Common myeloid progenitor, CD34-positive (primary cell): Measurements from ENCODE around the gene TSKU.
"Not testable (repeated sequence)": the region's sequence is repeated elsewhere in the genome, so short reads cannot be mapped to it uniquely, and the experiment has no call there.

Experiments
- CTCF ChIA-PET: fragments of 350-600 bp; sonication (Branson Sonifier 250); formaldehyde crosslinking; loops from one replicate; lab custom pipeline; 2021; ENCODE audit warnings: antibody characterized with exemption; lab: Charles Lee
- POLR2A ChIA-PET: fragments of 350-600 bp; sonication (Branson Sonifier 250); formaldehyde crosslinking; loops from one replicate; lab custom pipeline; 2021; ENCODE audit warnings: antibody characterized with exemption; lab: Charles Lee
- DNase-seq, 3 donors: peaks; one replicate each; pipeline versions ENCODE4 v3.0.0 to v3.0.0-alpha.2; 2013
- H3K27ac ChIP-seq, 2 experiments: 1 replicate in 1 of 2; 2 replicates in 1 of 2; pipeline ENCODE4 v1.7.0; 2013; ENCODE audit warnings: inconsistent platforms in 2 of 2, low read length in 2 of 2, mild to moderate bottlenecking in 2 of 2, low read depth in 1 of 2, moderate library complexity in 1 of 2; ENCODE audit not compliant: severe bottlenecking in 2 of 2, insufficient read depth in 1 of 2, poor library complexity in 1 of 2
- H3K27me3 ChIP-seq, 5 experiments: replicated peaks in 2 of 5; 1 replicate in 3 of 5; 2 replicates in 2 of 5; pipeline versions ENCODE4 v1.6.1 to v1.7.0; 2013; ENCODE audit warnings: low read length in 4 of 5, mild to moderate bottlenecking in 2 of 5, moderate library complexity in 2 of 5, inconsistent platforms in 1 of 5; ENCODE audit not compliant: insufficient read depth in 5 of 5, control insufficient read depth in 4 of 5
- H3K36me3 ChIP-seq, 4 experiments: 1 replicate in 2 of 4; 2 replicates in 2 of 4; pipeline versions ENCODE4 v1.6.1 to v1.7.0; 2013; ENCODE audit warnings: low read length in 3 of 4, control low read depth in 1 of 4, mild to moderate bottlenecking in 1 of 4; ENCODE audit not compliant: control insufficient read depth in 4 of 4, insufficient read depth in 4 of 4
- H3K4me1 ChIP-seq, 4 experiments: 1 replicate in 3 of 4; 2 replicates in 1 of 4; pipeline versions ENCODE4 v1.6.1 to v1.7.1; 2013; ENCODE audit warnings: low read length in 3 of 4, mild to moderate bottlenecking in 3 of 4, control low read depth in 1 of 4, inconsistent platforms in 1 of 4, moderate library complexity in 1 of 4; ENCODE audit not compliant: control insufficient read depth in 4 of 4, insufficient read depth in 4 of 4; ENCODE audit errors: control extremely low read depth in 1 of 4
- H3K4me3 ChIP-seq, 7 experiments: 1 replicate in 4 of 7; 2 replicates in 3 of 7; pipeline versions ENCODE4 v1.5.1 to v1.7.0; 2013; ENCODE audit warnings: mild to moderate bottlenecking in 7 of 7, low read length in 6 of 7, moderate library complexity in 6 of 7, inconsistent platforms in 2 of 7, low read depth in 2 of 7, control low read depth in 1 of 7; ENCODE audit not compliant: insufficient read depth in 4 of 7, control insufficient read depth in 1 of 7; ENCODE audit errors: extremely low read depth in 1 of 7
- H3K9me3 ChIP-seq, 5 experiments: 1 replicate in 4 of 5; 2 replicates in 1 of 5; pipeline versions ENCODE4 v1.6.1 to v1.7.1; 2013; ENCODE audit warnings: low read length in 4 of 5, mild to moderate bottlenecking in 2 of 5, inconsistent platforms in 1 of 5, low read depth in 1 of 5, moderate library complexity in 1 of 5; ENCODE audit not compliant: control insufficient read depth in 4 of 5, insufficient read depth in 2 of 5; ENCODE audit errors: control extremely low read depth in 1 of 5
- WGBS: methylation state at CpG from one replicate; pipeline ENCODE4 v1.1.5; 2013; ENCODE audit not compliant: insufficient coverage; 5-methylcytosine and 5-hydroxymethylcytosine counted together

The TSKU gene

DNA sequence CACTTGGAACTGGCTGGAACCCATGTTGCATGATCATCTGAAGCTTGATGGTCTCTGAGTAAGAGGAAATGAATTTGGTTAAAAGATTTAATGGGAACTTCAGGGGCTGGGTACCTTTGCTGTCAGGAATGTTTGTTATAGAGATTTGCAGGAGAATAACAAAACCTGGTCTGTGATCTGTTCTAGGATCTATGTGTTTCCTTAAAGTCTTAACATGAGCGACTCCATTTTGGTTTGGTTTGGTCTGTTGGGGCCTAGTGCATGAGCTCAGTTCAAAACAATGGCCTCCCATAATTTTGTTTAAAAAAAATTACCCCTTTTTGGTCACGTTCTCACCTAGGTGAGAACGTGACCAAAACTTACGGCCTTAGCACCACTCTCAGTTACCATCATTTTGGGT is 28.1 kb downstream of the TSKU start:
- ChIA-PET CTCF (interaction anchor here (1.1 to 8.9 kb wide), 5 partner anchors 9 to 108 kb away, joined by 3 to 135 read pairs (median 10); no protein-coding TSS in a partner anchor), POLR2A (no interaction called here)
- Histone ChIP-seq H3K27ac (no peak overlapping the region), H3K9me3 (peaks cover 1 to 13% (median 3%) of the 10 kb centered on the region in 5 experiments), H3K4me3 (no peak overlapping the region), H3K4me1 (peaks cover 0 to 5% (median 1%) of the 10 kb centered on the region in 4 experiments), H3K27me3 (no peaks in the 10 kb centered on the region), H3K36me3 (no peaks in the 10 kb centered on the region)
- DNase-seq: no peak
- 100% methylated on average over 4 of the region's 4 CpGs for WGBS

DNA sequence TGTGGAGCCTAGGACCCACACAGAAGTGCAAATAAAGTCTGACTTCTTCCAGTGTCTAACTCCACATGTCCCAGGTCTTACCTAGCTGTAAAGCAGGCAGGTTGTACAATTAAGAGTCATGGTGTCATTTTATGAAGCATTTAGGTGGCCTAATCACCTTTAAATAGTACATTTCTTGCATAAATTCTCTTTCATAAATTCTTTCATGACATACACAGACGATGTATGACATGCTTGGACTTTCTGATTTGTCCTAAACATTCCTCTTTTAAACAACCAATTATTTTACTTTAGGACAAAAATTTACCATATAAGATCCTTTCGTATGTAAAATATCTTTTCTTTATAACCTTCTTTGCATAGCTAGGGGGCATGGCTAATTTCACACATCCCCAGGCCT is 31.3 kb downstream of the TSKU start:
- H3K9me3 ChIP-seq: peaks cover 1 to 22% (median 6%) of the 10 kb centered on the region in 5 experiments
- no peak for DNase-seq
- H3K36me3 ChIP-seq: no peaks in the 10 kb centered on the region
- no peak overlapping the region for H3K4me3 ChIP-seq
- ChIA-PET CTCF (interaction anchor here (1.2 to 8.9 kb wide), 3 partner anchors 9 to 104 kb away, joined by 3 to 135 read pairs (median 4); no protein-coding TSS in a partner anchor), POLR2A (no interaction called here)
- H3K27ac ChIP-seq: no peak overlapping the region
- H3K27me3 ChIP-seq: no peaks in the 10 kb centered on the region
- peaks cover 0 to 3% (median 0%) of the 10 kb centered on the region in 4 experiments for H3K4me1 ChIP-seq
- WGBS: 100% methylated on average over 2 of the region's 2 CpGs

DNA sequence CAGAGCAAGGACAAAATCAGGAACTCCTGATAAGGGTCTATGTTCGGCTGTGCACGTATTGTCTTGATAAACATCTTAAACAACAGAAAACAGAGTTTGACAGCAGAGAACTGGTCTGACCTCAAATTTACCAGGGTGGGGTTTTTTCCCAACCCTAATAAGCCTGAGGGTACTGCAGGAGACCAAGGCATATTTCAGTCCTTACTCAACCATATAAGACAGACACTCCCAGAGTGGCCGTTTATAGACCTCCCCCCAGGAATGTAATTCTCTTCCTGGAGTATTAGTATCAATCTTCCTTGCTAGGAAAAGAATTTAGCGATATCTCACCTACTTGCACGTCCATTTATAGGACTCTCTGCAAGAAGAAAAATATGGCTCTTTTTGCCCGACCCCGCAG is 32.5 kb downstream of the TSKU start:
- H3K4me1 ChIP-seq, H3K36me3 ChIP-seq, H3K27me3 ChIP-seq, H3K27ac ChIP-seq, H3K4me3 ChIP-seq, POLR2A ChIA-PET: not testable (repeated sequence)
- H3K9me3 ChIP-seq: peaks cover 1 to 22% (median 6%) of the 10 kb centered on the region in 5 experiments
- 93% methylated on average over 6 of the region's 7 CpGs for WGBS
- peak in 1 of 3 donors; percentile 26 for DNase-seq
- CTCF ChIA-PET: interaction anchor here (1.2 to 8.9 kb wide), 3 partner anchors 10 to 103 kb away, joined by 3 to 135 read pairs (median 3); no protein-coding TSS in a partner anchor

- no peak overlapping the region for H3K27ac ChIP-seq
- no peak overlapping the region for H3K4me3 ChIP-seq
- peaks cover 0 to 15% (median 3%) of the 10 kb centered on the region in 4 experiments for H3K4me1 ChIP-seq
- peaks cover 0 to 16% (median 3%) of the 10 kb centered on the region in 5 experiments for H3K9me3 ChIP-seq
- no peaks in the 10 kb centered on the region for H3K36me3 ChIP-seq
- CTCF ChIA-PET: interaction anchor here (0.9 to 1.9 kb wide), 4 partner anchors 8 to 22 kb away, joined by 3 to 8 read pairs (median 4); no protein-coding TSS in a partner anchor
- no CpG with 5 or more reads among the region's 1 CpG for WGBS
- DNase-seq: no peak
- POLR2A ChIA-PET: no interaction called here
- H3K27me3 ChIP-seq: no peaks in the 10 kb centered on the region
Measured at GRCh38 chr11:76820184-76820566, 37.0 kb downstream of the TSKU start.

GRCh38 chr11:76821396-76821795 is 38.2 kb downstream of the TSKU start:
- 97% methylated on average over 15 of the region's 29 CpGs for WGBS
- H3K9me3 ChIP-seq, POLR2A ChIA-PET, H3K36me3 ChIP-seq, H3K27ac ChIP-seq, H3K27me3 ChIP-seq, CTCF ChIA-PET, H3K4me3 ChIP-seq, DNase-seq: not testable (repeated sequence)
- H3K4me1 ChIP-seq: peaks cover 0 to 24% (median 8%) of the 10 kb centered on the region in 4 experiments

DNA sequence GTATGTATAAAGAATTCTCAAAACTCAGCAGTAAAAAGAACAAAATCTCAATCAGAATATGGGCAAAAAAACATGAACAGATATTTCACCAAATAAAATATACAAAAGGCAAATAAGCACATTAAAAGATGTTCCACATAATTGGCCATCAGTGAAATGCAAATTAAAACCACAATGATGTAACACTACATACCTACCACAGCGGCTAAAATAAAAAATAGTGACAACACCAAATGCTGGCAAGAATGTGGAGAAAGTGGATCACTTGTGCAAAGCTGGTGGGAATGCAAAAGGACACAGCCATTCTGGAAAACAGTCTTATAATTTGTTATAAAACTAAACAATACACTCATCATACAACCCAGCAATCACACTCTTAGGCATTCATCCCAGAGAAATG is 39.2 kb downstream of the TSKU start:
- no peaks in the 10 kb centered on the region for H3K27me3 ChIP-seq
- H3K4me3 ChIP-seq: no peak overlapping the region
- ChIA-PET CTCF (no interaction called here), POLR2A (no interaction called here)
- peak overlapping the region in 1 of 2 experiments; percentile 55 for H3K27ac ChIP-seq
- no CpG with 5 or more reads among the region's 1 CpG for WGBS
- no peak for DNase-seq
- no peaks in the 10 kb centered on the region for H3K36me3 ChIP-seq
- H3K4me1 ChIP-seq: peaks cover 0 to 24% (median 8%) of the 10 kb centered on the region in 4 experiments
- no peaks in the 10 kb centered on the region for H3K9me3 ChIP-seq

- 20% methylated on average over 1 of the region's 9 CpGs for WGBS
- peaks cover 0 to 24% (median 8%) of the 10 kb centered on the region in 4 experiments for H3K4me1 ChIP-seq
- no peaks in the 10 kb centered on the region for H3K36me3 ChIP-seq
- H3K4me3 ChIP-seq: no peak overlapping the region
- POLR2A ChIA-PET: no interaction called here
- H3K27me3 ChIP-seq: no peaks in the 10 kb centered on the region
- no peaks in the 10 kb centered on the region for H3K9me3 ChIP-seq
- CTCF ChIA-PET: no interaction called here
- no peak for DNase-seq
- H3K27ac ChIP-seq: peak overlapping the region in 1 of 2 experiments; percentile 80
Measured at GRCh38 chr11:76823481-76824028, 40.4 kb downstream of the TSKU start.
